ENCODE measurements around the gene LRRC71.

The LRRC71 gene

GRCh38 chr1:156970017-156970416 lies 49.6 kb downstream of the LRRC71 start:
- H3K27ac ChIP-seq = no peak overlapping the region
- TF ChIP-seq Cebpa-rat (IDR thresholded peaks at IDR 0.05) = no peak
- no peak overlapping the region for H3K9ac ChIP-seq
- no peaks in the 10 kb centered on the region for H3K9me3 ChIP-seq
- H3K27me3 ChIP-seq = no peaks in the 10 kb centered on the region
- no peaks in the 10 kb centered on the region for H3K4me1 ChIP-seq
- H3K36me3 ChIP-seq = peaks cover 77% of the 10 kb centered on the region
- no peak overlapping the region for H3K4me3 ChIP-seq
- no peaks in the 10 kb centered on the region for H4K20me1 ChIP-seq
- no peak overlapping the region for H3K4me2 ChIP-seq

- Histone ChIP-seq H3K36me3 (peaks cover 89% of the 10 kb centered on the region), H3K4me2 (no peak overlapping the region), H3K27ac (no peak overlapping the region), H3K4me1 (no peaks in the 10 kb centered on the region), H3K9me3 (no peaks in the 10 kb centered on the region), H3K9ac (no peak overlapping the region), H3K27me3 (no peaks in the 10 kb centered on the region), H3K4me3 (no peak overlapping the region), H4K20me1 (no peaks in the 10 kb centered on the region)
- no peak for TF ChIP-seq Cebpa-rat (IDR thresholded peaks at IDR 0.05)
Measured at GRCh38 chr1:156973417-156973816, 53.0 kb downstream of the LRRC71 start.

GRCh38 chr1:156975084-156975483 lies 54.7 kb downstream of the LRRC71 start:
- no peak for TF ChIP-seq Cebpa-rat (IDR thresholded peaks at IDR 0.05)
- no peaks in the 10 kb centered on the region for H3K9me3 ChIP-seq
- H3K36me3 ChIP-seq = peaks cover 89% of the 10 kb centered on the region
- H3K27me3 ChIP-seq = no peaks in the 10 kb centered on the region
- H3K4me2 ChIP-seq = no peak overlapping the region
- H3K4me3 ChIP-seq = no peak overlapping the region
- H3K4me1 ChIP-seq = no peaks in the 10 kb centered on the region
- H4K20me1 ChIP-seq = no peaks in the 10 kb centered on the region
- no peak overlapping the region for H3K9ac ChIP-seq
- H3K27ac ChIP-seq = no peak overlapping the region

GRCh38 chr1:156980551-156980950 lies 60.1 kb downstream of the LRRC71 start:
- Histone ChIP-seq H3K27ac (no peak overlapping the region), H3K4me1 (no peaks in the 10 kb centered on the region), H3K4me2 (no peak overlapping the region), H3K27me3 (no peaks in the 10 kb centered on the region), H3K9ac (no peak overlapping the region), H4K20me1 (no peaks in the 10 kb centered on the region), H3K9me3 (no peaks in the 10 kb centered on the region), H3K36me3 (peaks cover 97% of the 10 kb centered on the region), H3K4me3 (no peak overlapping the region)
- no peak for TF ChIP-seq Cebpa-rat (IDR thresholded peaks at IDR 0.05)

Data from BLaER1 (cell line).